AG09309 (cell line): ENCODE results near the gene PLXNA4.

ENCODE experiments used
- DNase-seq: peaks from one replicate; pipeline ENCODE4 v3.0.0-alpha.2; 2010; ENCODE audit warnings: low read depth
- H3K4me3 ChIP-seq: 2 replicates; pipeline ENCODE4 v1.5.1; 2011; ENCODE audit warnings: mild to moderate bottlenecking, low read depth, low read length, moderate library complexity; ENCODE audit not compliant: control insufficient read depth
- TF ChIP-seq, protein P1 (sequence below): IDR thresholded peaks from 2 replicates; pipeline ENCODE4 v1.5.1; 2011; ENCODE audit warnings: mild to moderate bottlenecking, low read depth, low read length, inconsistent platforms; ENCODE audit not compliant: insufficient read depth, control insufficient read depth; ENCODE audit errors: missing control alignments

Gene PLXNA4

DNA sequence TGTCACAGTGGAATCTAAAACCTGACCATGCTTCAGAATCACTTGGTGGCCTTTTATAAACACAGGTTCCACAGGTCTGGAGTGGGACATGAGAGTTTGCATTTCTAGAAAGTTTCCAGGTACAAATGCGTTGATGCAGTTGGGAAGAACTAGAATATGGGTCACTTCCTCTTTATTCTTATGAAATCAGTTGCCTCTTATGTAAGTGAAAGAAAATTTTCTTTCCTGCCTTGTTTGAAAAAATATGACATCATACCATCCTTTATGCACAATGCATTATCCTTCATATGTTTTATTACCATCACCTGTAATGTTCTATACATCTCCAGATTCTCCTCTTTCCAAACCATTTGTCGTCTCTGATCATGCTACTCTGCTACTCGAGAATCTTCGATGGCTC is 44.0 kb downstream of the PLXNA4 start:
- no peak for DNase-seq
- H3K4me3 ChIP-seq, result no peak overlapping the region
- TF ChIP-seq, protein P1, sequence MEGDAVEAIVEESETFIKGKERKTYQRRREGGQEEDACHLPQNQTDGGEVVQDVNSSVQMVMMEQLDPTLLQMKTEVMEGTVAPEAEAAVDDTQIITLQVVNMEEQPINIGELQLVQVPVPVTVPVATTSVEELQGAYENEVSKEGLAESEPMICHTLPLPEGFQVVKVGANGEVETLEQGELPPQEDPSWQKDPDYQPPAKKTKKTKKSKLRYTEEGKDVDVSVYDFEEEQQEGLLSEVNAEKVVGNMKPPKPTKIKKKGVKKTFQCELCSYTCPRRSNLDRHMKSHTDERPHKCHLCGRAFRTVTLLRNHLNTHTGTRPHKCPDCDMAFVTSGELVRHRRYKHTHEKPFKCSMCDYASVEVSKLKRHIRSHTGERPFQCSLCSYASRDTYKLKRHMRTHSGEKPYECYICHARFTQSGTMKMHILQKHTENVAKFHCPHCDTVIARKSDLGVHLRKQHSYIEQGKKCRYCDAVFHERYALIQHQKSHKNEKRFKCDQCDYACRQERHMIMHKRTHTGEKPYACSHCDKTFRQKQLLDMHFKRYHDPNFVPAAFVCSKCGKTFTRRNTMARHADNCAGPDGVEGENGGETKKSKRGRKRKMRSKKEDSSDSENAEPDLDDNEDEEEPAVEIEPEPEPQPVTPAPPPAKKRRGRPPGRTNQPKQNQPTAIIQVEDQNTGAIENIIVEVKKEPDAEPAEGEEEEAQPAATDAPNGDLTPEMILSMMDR, result no peak

DNA sequence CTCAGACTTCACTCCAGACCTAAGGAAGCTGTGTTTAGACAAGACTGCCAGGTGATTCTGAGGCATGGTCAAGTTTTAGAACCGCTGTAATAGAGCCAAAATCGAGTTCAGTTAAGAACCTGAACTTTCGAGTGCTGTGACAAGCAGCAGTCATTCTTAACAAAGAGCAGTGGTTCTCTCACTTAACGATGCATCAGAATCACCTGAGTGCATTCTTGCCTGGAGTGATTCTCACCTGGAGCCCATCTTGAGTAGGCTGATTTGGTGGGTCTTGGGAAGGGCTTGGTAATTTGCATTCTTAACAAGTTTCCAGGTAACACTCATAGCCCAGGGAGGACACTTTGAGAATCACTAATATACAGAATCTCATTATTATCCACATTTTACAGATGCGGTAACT is 44.7 kb downstream of the PLXNA4 start:
- TF ChIP-seq, protein P1, result no peak
- no peak for DNase-seq

GRCh38 chr7:132528695-132529094 is 47.6 kb downstream of the PLXNA4 start:
- no peak for DNase-seq
- TF ChIP-seq, protein P1, result no peak
- no peak overlapping the region for H3K4me3 ChIP-seq

More for the DNA sequence above, 44.7 kb downstream of the PLXNA4 start:
- no peak overlapping the region for H3K4me3 ChIP-seq

GRCh38 chr7:132527467-132528410 is 48.5 kb downstream of the PLXNA4 start:
- DNase-seq, result no peak
- H3K4me3 ChIP-seq, result no peak overlapping the region
- TF ChIP-seq, protein P1, result no peak

DNA sequence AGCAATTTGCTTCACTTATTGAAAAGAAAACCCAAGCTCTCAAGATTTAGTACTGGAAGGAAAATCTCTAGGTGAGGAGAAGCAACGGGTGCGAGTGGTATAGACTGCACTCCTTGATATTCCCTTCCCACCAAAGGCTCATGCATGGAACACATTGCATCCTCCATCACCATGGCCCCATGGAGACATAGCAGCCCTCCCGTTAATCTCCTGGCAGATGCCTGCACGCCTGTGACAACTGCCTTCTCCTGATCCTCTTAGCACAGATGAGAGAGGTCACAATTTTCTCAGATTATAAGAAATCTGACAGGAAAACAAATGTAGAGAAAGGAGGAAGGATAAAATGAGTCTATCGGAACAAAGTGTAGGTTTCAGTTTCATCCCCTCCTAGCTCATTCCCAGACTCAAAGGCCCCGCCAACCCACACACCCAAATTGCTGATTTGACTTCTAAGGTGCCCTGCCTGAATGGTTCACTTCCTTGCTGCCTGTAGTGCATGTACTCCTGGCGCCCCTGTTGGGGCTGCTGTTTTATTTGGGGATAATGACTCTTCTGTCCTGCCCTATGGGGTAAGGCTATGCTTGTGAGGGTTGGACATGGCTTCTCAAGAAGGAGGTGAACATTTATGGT is 50.0 kb downstream of the PLXNA4 start:
- TF ChIP-seq, protein P1, result no peak
- DNase-seq, result no peak
- no peak overlapping the region for H3K4me3 ChIP-seq

DNA sequence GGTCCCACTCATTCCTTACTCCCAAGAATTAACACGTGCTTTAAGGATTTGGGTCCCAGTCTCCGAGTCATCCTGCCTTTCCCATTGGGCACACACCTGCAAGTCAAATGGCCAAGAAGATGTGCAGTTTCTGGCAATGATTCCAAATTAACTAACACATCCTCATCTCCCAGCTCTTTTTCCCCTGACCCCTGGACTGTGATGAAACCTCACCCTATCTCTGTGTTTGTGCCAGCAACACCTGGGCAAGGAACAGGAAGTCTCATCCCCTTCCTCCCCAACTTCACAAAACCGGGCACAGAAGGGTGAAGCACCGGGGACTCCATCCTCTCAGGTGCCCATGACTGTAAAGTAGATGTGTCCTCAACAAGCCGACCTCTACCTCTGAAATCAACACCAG is 54.8 kb downstream of the PLXNA4 start:
- DNase-seq, result no peak
- no peak overlapping the region for H3K4me3 ChIP-seq
- TF ChIP-seq, protein P1, result no peak
